Measurements from ENCODE around the gene FHDC1. TPM values are rescaled to one million over a fixed set of nuclear protein-coding genes. Genes with fewer than 3 reads are reported as not detected.

FHDC1 gene
- polyA plus RNA-seq, 1 donor = 4.6 TPM

DNA sequence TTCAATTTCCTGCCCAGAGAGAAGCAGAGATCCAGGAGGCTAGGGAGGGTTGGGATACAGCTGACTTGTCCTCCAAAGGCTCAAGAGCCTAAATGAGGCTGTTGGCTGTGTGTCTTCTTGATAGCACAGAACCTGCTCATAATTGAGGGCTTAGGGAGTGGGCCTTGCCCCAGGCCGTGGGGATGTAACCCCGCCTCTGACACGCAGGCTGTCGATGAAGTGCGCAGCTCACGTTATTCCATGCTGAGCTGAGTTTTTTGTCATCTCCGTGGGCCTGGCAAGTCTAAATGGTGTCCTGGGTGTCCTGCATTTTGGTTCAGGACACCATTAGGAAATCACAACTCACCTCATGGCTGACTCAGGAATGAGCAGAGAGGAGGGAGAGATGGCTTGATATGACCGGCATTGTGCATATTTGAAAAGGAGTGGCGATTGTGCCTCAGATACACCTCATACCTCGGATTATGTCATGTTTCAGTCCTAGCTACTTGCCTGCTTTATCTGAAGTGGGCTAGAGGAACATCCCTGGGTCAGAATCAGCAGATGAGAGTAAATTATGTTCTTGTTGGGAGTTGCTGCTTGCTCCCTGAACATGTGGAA is 43.7 kb downstream of the FHDC1 start:
- DNase-seq = no peak

- no peak for DNase-seq
Measured at GRCh38 chr4:152981278-152981677, 45.2 kb downstream of the FHDC1 start.

DNA sequence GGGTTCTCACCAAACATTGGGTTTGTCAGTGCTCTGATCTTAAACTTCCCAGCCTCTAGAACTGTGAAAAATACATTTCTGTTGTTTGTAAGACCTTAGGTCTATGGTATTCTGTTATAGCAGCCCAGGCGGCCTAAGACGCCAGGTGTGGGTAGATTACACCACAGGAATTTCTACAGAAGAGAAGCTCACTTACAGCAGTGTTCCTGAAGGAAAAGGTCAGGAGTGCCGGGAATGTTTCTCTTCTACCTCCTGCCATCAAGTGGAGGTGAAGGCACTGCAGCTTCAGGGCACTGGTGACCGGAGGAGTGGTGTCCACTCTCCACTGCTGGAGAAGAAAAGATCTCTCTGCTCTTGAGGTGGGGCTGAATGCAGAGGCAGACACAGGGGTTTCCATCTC is 45.7 kb downstream of the FHDC1 start:
- no peak for DNase-seq

DNA sequence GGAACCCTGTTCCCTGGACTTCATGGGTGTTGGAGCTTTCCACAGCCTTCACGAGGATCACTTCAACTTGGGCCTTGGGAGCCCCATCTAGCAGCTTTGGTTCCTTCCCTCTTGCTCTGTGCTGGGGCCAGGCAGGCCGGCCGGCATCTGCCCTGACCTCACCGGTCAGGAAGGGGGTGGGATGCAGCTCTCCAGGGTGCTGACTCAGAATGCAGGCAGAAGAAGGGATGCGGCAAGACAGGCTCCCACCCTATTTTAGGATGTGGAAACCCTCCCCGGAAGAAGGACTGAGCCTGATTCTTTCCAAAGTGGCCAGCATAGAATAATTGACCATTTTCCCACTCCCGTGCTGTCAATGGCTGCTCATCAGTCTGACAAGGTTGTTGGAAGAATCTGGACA is 47.1 kb downstream of the FHDC1 start:
- DNase-seq = no peak

DNA sequence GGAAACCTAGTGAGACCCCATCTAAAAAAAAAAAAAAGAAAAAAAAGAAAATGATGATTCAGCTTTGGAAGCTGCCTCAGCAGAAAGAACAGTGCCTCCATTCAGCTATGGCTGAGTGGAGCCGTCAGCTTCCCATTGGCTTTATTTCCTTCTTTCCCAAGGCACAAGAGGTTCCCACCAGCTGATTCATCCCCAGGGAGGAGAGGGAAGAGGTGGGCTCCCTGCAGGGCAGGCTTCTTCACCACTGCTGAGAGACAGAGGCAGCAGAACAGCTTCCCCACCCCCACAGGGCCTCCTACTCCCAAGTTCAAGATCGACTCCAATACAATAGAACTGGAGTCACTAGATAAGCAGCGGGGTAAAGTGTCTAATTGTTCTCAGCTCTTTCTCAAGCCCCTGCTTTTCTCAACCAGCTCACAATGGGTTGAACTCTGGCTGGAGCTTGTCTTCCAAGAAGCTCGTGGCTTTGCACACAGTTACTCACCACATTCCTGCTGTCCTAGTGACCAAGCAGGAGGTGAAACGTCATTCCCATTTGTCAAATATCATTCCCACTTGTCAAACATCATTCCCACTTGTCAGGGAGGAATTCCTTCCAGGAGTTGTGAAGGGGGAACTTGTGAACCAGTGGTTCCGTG is 47.8 kb downstream of the FHDC1 start:
- DNase-seq = no peak

- DNase-seq = no peak
Measured at GRCh38 chr4:152988721-152989553, 52.8 kb downstream of the FHDC1 start.

GRCh38 chr4:152989554-152989970 is 53.4 kb downstream of the FHDC1 start:
- no peak for DNase-seq

- DNase-seq = no peak
Measured at GRCh38 chr4:152990471-152991131, 54.5 kb downstream of the FHDC1 start.

DNA sequence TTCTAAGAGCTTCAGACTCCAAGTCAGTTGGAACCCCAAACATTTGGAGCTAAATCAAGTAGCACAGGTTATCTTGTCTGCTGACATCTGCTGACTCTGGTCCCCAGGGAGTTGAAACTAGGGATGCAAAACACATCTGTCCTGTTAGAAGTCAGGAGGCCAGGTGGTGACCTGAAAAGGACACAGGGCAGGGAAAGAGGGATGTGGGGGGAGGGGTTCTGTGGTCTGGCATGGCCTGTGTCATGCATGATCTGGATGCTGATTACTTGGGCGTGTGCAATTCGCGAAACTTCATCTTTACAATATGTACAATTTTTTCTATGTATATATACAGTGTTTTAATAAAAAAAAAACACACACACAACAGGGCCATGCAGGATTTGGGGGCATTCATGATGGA is 55.3 kb downstream of the FHDC1 start:
- DNase-seq = no peak

DNA sequence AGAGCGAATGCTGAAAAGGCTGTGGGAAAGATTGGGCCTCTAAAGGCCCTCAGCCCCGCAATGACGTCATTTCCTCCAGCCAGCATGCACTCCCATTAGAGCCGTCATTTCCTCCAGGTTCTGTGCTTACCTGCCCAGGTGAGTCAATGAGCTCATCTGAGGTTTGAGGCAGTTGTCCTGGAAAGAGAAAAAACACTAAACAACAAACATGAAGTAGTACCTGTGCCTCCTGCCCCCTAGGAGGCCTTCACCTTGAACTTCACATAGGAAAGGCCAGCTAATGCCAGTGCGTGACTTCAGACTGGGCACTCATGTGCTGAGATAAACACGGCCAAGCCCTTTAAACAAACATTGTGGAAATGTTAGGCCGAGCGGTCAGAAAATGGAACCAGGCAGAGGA is 55.9 kb downstream of the FHDC1 start:
- DNase-seq = no peak

GRCh38 chr4:152992466-152992865 is 56.3 kb downstream of the FHDC1 start:
- no peak for DNase-seq

- DNase-seq = no peak
Measured at GRCh38 chr4:152994038-152994437, 57.9 kb downstream of the FHDC1 start.

- no peak for DNase-seq
Measured at GRCh38 chr4:152996111-152996571, 60.0 kb downstream of the FHDC1 start.

GRCh38 chr4:152996672-152997071 is 60.5 kb downstream of the FHDC1 start:
- DNase-seq = no peak

GRCh38 chr4:152997288-152997687 is 61.2 kb downstream of the FHDC1 start:
- DNase-seq = no peak

GRCh38 chr4:152997771-152998487 is 61.8 kb downstream of the FHDC1 start:
- DNase-seq = no peak

- no peak for DNase-seq
Measured at GRCh38 chr4:152998861-152999260, 62.7 kb downstream of the FHDC1 start.

- no peak for DNase-seq
Measured at GRCh38 chr4:152999346-153000075, 63.4 kb downstream of the FHDC1 start.

GRCh38 chr4:153000076-153000420 is 63.9 kb downstream of the FHDC1 start:
- no peak for DNase-seq

DNA sequence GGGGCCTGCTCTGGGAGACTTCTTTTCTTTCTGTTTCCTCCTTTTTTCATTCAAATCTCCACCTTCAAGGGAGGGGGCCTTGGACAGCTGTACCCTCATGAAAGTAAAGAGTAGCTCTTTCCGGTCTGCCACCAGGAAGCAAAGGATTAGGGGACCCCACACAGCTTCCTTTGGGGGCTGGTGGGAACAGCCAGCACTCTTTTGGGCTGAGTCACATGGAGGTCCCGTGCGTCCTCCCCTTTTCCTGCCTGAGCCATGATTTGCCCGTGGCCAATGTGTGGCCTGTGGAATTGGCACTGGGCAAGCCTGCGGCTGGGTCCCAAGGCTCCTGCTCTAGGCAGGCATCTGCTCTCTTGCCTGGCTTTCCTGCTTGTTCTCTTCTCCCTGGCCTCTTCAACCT is 65.5 kb downstream of the FHDC1 start:
- no peak for DNase-seq

DNA sequence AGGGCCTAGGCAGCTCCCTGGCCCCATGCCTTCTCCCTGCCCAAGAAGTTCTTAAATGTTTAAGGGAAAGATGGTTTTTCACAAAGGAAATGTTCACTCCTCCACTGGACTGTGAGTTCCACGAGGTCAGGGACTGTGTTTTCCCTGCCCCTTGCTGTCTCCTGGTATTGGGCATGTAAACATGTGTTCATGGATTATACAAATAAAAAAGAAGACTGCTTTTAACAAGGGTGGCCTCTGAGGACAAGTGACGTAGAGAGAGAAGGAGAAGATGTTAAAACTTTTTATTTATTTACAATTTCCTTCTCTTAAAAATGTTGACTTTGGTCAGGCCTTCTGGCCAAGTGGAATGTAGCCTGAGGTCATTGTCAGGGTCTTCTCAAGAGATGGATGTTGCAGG is 66.0 kb downstream of the FHDC1 start:
- no peak for DNase-seq

All from left kidney (tissue), 2 donors.